ENCODE measurements around the gene KRR1. TPM values are rescaled to one million over a fixed set of nuclear protein-coding genes. Genes with fewer than 3 reads are reported as not detected.

Gene KRR1
- total RNA-seq, 1 donor from 2014 or later = 39.8 TPM

DNA sequence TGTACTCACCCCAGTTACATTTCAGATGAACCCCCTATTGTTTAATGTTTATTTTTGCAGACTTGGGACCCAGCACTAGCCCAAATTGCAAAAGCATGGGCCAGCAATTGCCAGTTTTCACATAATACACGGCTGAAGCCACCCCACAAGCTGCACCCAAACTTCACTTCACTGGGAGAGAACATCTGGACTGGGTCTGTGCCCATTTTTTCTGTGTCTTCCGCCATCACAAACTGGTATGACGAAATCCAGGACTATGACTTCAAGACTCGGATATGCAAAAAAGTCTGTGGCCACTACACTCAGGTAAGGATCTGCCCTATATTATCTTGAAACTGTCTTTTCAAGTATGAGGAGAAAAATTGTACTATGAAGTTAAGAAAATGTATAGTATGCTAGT is 29.6 kb downstream of the KRR1 start:
- Histone ChIP-seq H3K4me3 (peak overlapping the region; percentile 48), H3K9me3 (no peaks in the 10 kb centered on the region), H3K36me3 (no peaks in the 10 kb centered on the region), H3K27ac (peak overlapping the region; percentile 82), H3K27me3 (ENCODE audit: low read depth) (no peaks in the 10 kb centered on the region), H3K4me1 (peaks cover 43% of the 10 kb centered on the region)
- intact Hi-C loops (cut with DNase I) = no loop called here
- ATAC-seq = no peak
- TF ChIP-seq, protein P1, sequence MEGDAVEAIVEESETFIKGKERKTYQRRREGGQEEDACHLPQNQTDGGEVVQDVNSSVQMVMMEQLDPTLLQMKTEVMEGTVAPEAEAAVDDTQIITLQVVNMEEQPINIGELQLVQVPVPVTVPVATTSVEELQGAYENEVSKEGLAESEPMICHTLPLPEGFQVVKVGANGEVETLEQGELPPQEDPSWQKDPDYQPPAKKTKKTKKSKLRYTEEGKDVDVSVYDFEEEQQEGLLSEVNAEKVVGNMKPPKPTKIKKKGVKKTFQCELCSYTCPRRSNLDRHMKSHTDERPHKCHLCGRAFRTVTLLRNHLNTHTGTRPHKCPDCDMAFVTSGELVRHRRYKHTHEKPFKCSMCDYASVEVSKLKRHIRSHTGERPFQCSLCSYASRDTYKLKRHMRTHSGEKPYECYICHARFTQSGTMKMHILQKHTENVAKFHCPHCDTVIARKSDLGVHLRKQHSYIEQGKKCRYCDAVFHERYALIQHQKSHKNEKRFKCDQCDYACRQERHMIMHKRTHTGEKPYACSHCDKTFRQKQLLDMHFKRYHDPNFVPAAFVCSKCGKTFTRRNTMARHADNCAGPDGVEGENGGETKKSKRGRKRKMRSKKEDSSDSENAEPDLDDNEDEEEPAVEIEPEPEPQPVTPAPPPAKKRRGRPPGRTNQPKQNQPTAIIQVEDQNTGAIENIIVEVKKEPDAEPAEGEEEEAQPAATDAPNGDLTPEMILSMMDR (IDR thresholded peaks at IDR 0.05) = no peak
- DNase-seq = no peak

DNA sequence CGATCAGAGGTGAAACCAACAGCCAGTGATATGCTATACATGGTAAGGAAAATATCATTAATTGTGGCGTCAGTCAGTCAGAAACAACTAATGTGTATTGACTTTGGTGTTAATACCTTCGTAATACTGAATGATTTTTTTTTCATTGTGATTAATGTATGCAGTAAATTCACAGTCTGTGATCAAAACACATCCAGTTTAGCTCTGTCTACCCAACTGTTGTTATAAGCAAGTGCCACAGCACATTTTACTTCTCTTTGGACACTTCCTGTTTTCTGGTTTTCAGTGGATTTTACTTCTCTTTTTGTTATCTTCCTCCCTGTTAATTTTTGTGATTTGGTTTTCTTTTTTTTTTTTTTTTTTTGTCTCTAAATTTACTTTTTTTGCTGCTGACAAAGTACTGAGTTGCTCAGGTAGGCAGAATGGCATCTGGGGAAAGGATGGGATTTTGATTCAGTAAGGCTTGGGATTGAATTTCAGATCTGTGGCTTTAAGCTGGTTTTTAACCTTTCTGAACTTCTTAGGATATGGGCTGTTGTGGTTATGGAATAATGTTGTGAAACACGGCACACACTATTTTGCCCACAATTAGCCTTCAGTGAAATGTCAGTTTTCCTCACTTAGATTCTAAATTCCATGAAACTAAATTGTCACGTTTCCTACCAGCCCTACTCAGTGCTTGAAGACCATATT is 30.2 kb downstream of the KRR1 start:
- no peaks in the 10 kb centered on the region for H3K36me3 ChIP-seq
- ATAC-seq (peak in 1 of 2 donors; percentile 51), DNase-seq (no peak)
- H3K4me3 ChIP-seq = peak overlapping the region; percentile 48
- peak overlapping the region; percentile 82 for H3K27ac ChIP-seq
- intact Hi-C loops (cut with DNase I) = no loop called here
- no peaks in the 10 kb centered on the region for H3K9me3 ChIP-seq
- peaks cover 43% of the 10 kb centered on the region for H3K4me1 ChIP-seq
- TF ChIP-seq, protein P1 (IDR thresholded peaks at IDR 0.05) = no peak
- no peaks in the 10 kb centered on the region for H3K27me3 ChIP-seq (ENCODE audit: low read depth)

DNA sequence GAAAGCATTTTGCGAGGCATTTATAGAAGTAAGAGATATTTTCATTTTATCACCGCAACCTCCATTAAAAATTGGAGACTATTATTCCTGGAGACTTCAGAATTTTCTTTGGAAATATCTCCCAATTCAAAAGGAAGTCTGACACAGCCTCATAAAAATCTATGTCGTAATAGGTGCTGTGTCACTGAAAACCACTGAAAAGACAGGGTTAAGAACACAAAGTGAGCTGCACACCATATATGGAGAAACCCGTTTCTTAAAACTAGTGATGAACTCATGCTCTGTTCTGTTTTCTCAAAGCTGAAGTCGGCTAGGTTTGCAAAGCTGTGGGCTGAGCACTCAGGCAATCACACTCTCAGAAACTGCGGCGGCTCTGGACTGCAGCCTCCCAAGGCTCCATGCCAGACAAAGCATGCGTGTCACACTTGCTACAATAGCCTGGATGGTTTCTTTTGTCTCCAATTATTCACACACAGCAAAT is 30.9 kb downstream of the KRR1 start, which contains the start of gene GLIPR1:
TSS of gene GLIPR1 (plus strand) at position 287 of the 481 bp plus-strand sequence. CDS start at position 413, 126 bp downstream.
- DNase-seq = peak; percentile 73
- Histone ChIP-seq H3K9me3 (no peaks in the 10 kb centered on the region), H3K27ac (peak within 1 kb of the TSS; percentile 82), H3K4me3 (peak within 1 kb of the TSS; percentile 48), H3K36me3 (no peaks in the 10 kb centered on the region), H3K4me1 (peaks cover 43% of the 10 kb centered on the region), H3K27me3 (ENCODE audit: low read depth) (no peaks in the 10 kb centered on the region)
- ATAC-seq = peak; percentile 87 to 91
- TF ChIP-seq, protein P1 (IDR thresholded peaks at IDR 0.05) = no peak
- intact Hi-C loops (cut with DNase I) = no loop called here

DNA sequence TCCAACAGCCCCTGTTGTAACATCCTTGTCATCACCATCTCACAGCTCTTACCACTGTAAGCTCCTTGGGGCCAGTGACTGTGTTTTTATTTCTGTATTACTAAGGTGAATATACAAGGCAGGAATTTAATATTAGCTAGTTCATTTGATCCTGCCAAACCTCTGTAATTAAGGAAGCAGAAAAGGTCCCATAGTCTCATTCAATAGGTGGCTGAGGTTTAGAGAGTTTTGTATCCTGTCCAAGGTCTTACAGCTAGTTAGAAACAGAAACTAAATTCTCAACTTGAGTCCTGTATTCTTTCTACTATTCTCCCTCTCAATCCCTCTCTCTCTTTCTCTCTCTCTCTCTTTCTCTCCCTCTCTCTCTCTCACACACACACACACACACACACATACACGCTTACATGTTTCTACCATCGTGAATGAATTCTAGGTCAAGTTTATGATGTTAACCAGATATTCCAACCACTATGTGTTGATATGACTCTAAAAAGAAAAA is 31.4 kb downstream of the KRR1 start:
- no peak for DNase-seq
- Histone ChIP-seq H3K4me1 (peaks cover 43% of the 10 kb centered on the region), H3K27me3 (ENCODE audit: low read depth) (no peaks in the 10 kb centered on the region), H3K9me3 (no peaks in the 10 kb centered on the region), H3K4me3 (peak overlapping the region; percentile 48), H3K36me3 (no peaks in the 10 kb centered on the region), H3K27ac (peak overlapping the region; percentile 82)
- intact Hi-C loops (cut with DNase I) = no loop called here
- TF ChIP-seq, protein P1 (IDR thresholded peaks at IDR 0.05) = no peak
- peak; percentile 40 to 48 for ATAC-seq

DNA sequence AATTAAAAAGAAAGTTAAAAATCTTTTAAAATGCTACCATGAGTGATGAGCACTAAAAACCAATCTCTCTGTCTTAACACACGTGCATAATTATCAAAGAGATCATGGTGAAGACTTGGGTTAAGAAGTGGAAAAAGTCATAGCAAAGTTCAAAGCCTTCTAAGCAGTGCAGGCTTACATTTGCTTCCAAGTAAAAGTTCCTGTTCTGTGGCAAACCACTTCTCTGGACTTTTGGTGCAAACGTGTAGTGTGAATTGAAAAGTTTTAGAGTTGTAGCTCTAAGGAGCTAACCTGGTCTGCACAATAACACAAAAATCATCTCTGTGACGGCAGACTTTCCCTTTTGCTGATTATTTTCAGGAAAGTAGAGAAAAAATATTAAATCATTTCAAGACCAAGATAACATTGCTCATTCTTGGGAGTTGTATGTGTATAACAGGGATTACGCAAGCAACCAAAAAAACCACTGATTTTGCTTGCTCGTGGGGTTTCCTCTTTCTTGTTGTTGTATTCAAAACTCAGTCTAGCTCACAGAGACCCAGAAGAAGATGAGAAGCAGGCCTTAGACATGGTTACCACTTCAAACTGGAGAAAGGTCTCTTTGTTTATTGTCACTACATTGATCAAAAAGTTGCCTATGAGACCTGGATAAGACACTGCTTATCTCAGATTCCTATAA is 33.2 kb downstream of the KRR1 start:
- H3K9me3 ChIP-seq = no peaks in the 10 kb centered on the region
- H3K36me3 ChIP-seq = no peaks in the 10 kb centered on the region
- ATAC-seq = peak; percentile 46 to 53
- H3K4me3 ChIP-seq = no peak overlapping the region
- intact Hi-C loops (cut with DNase I) = no loop called here
- peaks cover 25% of the 10 kb centered on the region for H3K4me1 ChIP-seq
- TF ChIP-seq, protein P1 (IDR thresholded peaks at IDR 0.05) = no peak
- no peaks in the 10 kb centered on the region for H3K27me3 ChIP-seq (ENCODE audit: low read depth)
- H3K27ac ChIP-seq = peak overlapping the region; percentile 82
- DNase-seq = no peak

All from lower lobe of right lung (tissue), 2 donors.